Measurements from ENCODE around the gene SUSD4. TPM values are rescaled to one million over a fixed set of nuclear protein-coding genes. Genes with fewer than 3 reads are reported as not detected.

Gene SUSD4
- total and polyA plus RNA-seq, 2 of the 8 experiments (the other 6 are each of a cell fraction or from before 2014, with no cell fraction given) = 3.9 to 5.2 TPM

GRCh38 chr1:223266632-223267172 is 97.3 kb downstream of the SUSD4 start:
- H3K14ac ChIP-seq (ENCODE audit: insufficient read length) = no peak overlapping the region
- H3K79me1 ChIP-seq (ENCODE audit: low read depth, low read length) = no peaks in the 10 kb centered on the region
- H2AK5ac ChIP-seq (ENCODE audit: low read depth, low read length) = no peak overlapping the region
- H3K18ac ChIP-seq (ENCODE audit: extremely low read depth, low read length) = no peak overlapping the region
- peaks cover 0 to 3% of the 10 kb centered on the region in 2 experiments for H4K20me1 ChIP-seq (replicated peaks in 1 of 2; ENCODE audit: control insufficient read depth in 1 of 2, insufficient read depth in 2 of 2, low read length in 2 of 2)
- no peak overlapping the region for H4K91ac ChIP-seq (replicated peaks; ENCODE audit: insufficient read length, low read length)
- no peak overlapping the region for H3K4ac ChIP-seq (replicated peaks; ENCODE audit: insufficient read length, low read depth, low read length)
- no peak overlapping the region for H2BK15ac ChIP-seq (ENCODE audit: low read length)
- H3K4me3 ChIP-seq (ENCODE audit: extremely low read depth in 1 of 4, insufficient read depth in 2 of 4, low read depth in 3 of 4, low read length in 4 of 4) = no peak overlapping the region
- no peak for FAIRE-seq
- no peaks in the 10 kb centered on the region; a peak in 1 of 7 replicates for H3K27me3 ChIP-seq (replicated peaks in 1 of 4; ENCODE audit: control insufficient read depth in 3 of 4, extremely low read depth in 1 of 4, insufficient read depth in 3 of 4, low read length in 3 of 4)
- no peak overlapping the region for H4K5ac ChIP-seq (ENCODE audit: insufficient read length, low read depth, low read length)
- H3K36me3 ChIP-seq (ENCODE audit: control insufficient read depth in 2 of 4, insufficient read depth in 4 of 4, low read length in 3 of 4) = no peaks in the 10 kb centered on the region
- H3K23me2 ChIP-seq (ENCODE audit: low read depth, low read length) = no peaks in the 10 kb centered on the region; the same call in 1 of the 2 replicates
- 71% methylated on average over 3 of the region's 3 CpGs; no CpG with 5 or more reads in 1 of the 2 experiments for WGBS, 2 experiments (ENCODE audit: extremely low coverage in 1 of 2, insufficient coverage in 1 of 2, insufficient read length in 1 of 2, insufficient replicate concordance in 2 of 2, low coverage in 1 of 2, low lambda C conversion rate in 2 of 2, missing lambda C conversion rate in 1 of 2)
- H2BK5ac ChIP-seq (ENCODE audit: low read depth, low read length) = no peak overlapping the region
- CTCF ChIA-PET (ENCODE audit: partially characterized antibody) = interaction anchor here (0.6 to 1.2 kb wide), 4 partner anchors 12 to 92 kb away, joined by 3 to 6 read pairs (median 4); no protein-coding TSS in a partner anchor
- TF ChIP-seq MAX (IDR thresholded peaks at IDR 0.05) = no peak
- no peak for TF ChIP-seq SRF (IDR thresholded peaks at IDR 0.05; ENCODE audit: low read depth, low read length)
- no peak for TF ChIP-seq POU5F1 (IDR thresholded peaks at IDR 0.05; ENCODE audit: low read depth, low read length)
- TF ChIP-seq FOSL1 (IDR thresholded peaks at IDR 0.05; ENCODE audit: insufficient read depth, low read depth, low read length) = no peak
- TF ChIP-seq CTCF (IDR thresholded peaks at IDR 0.05; ENCODE audit: control extremely low read depth in 1 of 3, insufficient read depth in 1 of 3, low read depth in 1 of 3, low read length in 3 of 3) = no peak
- no peak for TF ChIP-seq JUN (IDR thresholded peaks at IDR 0.05; ENCODE audit: low read depth, low read length)
- TF ChIP-seq TEAD4 (IDR thresholded peaks at IDR 0.05; ENCODE audit: low read depth, low read length) = no peak
- H2AFZ ChIP-seq (ENCODE audit: low read length) = no peak overlapping the region
- H3K27ac ChIP-seq (ENCODE audit: low read depth, low read length) = no peak overlapping the region
- H3K4me1 ChIP-seq (replicated peaks in 1 of 4; ENCODE audit: control insufficient read depth in 3 of 4, insufficient read depth in 4 of 4, low read length in 3 of 4) = no peaks in the 10 kb centered on the region
- no peak overlapping the region for H2BK120ac ChIP-seq (replicated peaks; ENCODE audit: low read depth, low read length)
- no peak for DNase-seq (ENCODE audit: low read depth in 1 of 2, low spot score in 2 of 2)
- no peak overlapping the region for H3K56ac ChIP-seq (replicated peaks; ENCODE audit: insufficient read length, low read depth, low read length)
- no peak overlapping the region for H3K9ac ChIP-seq (replicated peaks in 1 of 4; ENCODE audit: extremely low read depth in 1 of 4, low read depth in 3 of 4, low read length in 3 of 4)
- no peaks in the 10 kb centered on the region for H3K9me3 ChIP-seq (ENCODE audit: insufficient read depth in 2 of 2, low read depth in 1 of 2, low read length in 1 of 2)
- POLR2A ChIA-PET (ENCODE audit: partially characterized antibody) = no interaction called here
- no peak overlapping the region for H3K23ac ChIP-seq (ENCODE audit: insufficient read length)
- H4K8ac ChIP-seq (ENCODE audit: extremely low read depth, insufficient read depth, low read length) = no peak overlapping the region
- H3K79me2 ChIP-seq (ENCODE audit: control insufficient read depth in 1 of 2, insufficient read depth in 2 of 2, low read length in 2 of 2) = no peaks in the 10 kb centered on the region
- H3K4me2 ChIP-seq (ENCODE audit: insufficient read depth in 1 of 2, low read depth in 2 of 2, low read length in 2 of 2) = no peak overlapping the region
- no peak overlapping the region for H2BK12ac ChIP-seq (ENCODE audit: low read depth, low read length)
- H2BK20ac ChIP-seq (ENCODE audit: low read length) = no peak overlapping the region

Data from H1 (cell line).